Activated CD8-positive, alpha-beta memory T cell treated with anti-CD3 and anti-CD28 coated beads for 48 hours (primary cell): Measurements from ENCODE around the gene TNRC6B.
"Not testable (repeated sequence)": the region's sequence is repeated elsewhere in the genome, so short reads cannot be mapped to it uniquely, and the experiment has no call there.

ENCODE experiments used
- DNase-seq, 3 experiments: peaks; one replicate each; pipeline ENCODE4 v3.0.0-alpha.2; 2020; ENCODE audit warnings: low read depth in 2 of 3, low spot score in 2 of 3

TNRC6B gene

DNA sequence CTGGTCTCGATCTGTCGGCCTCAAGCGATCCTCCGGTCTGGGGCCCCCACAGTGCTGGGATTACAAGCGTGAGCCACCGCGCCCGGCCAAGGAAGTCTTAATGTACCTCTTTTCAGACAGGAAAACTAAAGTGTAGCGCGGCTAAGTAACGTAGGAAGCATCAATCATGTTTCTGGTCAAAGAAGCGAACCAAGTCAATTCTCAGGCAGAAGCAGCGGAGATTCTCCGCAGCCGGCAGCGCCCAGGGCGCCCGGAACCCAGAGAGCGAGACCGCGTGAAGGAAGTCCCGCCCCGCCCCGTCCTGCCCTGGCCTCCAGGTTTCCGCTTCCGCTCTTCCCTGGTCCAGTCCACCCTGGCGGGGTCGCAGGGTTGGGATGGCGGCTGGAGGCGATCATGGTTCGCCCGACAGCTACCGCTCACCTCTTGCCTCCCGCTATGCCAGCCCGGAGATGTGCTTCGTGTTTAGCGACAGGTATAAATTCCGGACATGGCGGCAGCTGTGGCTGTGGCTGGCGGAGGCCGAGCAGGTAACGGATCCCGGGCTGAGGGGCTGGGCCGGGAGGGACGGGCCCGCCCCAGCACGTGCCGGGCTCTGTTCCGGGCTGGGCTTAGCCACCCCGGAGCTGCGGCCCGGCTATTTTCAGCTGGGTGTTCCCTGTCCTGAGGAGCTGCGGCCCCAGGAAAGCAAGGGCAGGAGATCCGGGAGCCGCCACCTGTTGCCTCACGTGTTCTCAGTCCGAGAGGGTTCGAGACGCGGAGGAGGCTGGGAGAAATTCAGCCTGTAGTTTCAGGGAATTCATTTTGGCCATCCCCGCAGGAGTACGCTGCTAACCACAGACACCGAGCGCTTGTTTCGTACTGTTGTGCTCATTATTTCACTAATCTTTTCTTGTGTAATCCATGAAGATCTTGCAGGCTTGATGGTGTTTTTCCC, 168.7 kb downstream of the TNRC6B start, which contains the start of gene ADSL:
Gene ADSL, plus strand, starts transcription at position 316 of the 934 bp plus-strand sequence. Its CDS starts 59 bp downstream, at position 375.
- DNase-seq, result peak; percentile 71 to 80 (median 77)

DNA sequence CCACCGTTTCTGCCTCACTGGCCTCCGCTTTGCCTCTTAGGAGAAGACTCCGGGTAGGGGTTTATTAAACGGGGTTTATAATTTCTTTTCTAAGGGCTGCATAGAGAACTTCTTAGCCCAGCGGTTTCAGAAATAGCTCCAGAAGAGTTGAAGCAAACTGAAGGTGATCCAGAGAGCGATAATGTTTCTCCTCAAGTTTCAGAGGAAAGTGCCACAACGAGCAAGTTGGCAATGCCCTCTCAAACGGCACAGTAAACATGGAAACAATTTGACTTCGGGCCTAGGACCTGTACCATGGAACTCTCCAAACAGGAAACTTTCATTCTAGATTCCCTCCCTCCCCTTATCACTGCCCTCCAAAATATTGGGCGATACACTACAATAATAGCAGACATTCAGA, 169.6 kb downstream of the TNRC6B start:
- DNase-seq, result no peak

DNA sequence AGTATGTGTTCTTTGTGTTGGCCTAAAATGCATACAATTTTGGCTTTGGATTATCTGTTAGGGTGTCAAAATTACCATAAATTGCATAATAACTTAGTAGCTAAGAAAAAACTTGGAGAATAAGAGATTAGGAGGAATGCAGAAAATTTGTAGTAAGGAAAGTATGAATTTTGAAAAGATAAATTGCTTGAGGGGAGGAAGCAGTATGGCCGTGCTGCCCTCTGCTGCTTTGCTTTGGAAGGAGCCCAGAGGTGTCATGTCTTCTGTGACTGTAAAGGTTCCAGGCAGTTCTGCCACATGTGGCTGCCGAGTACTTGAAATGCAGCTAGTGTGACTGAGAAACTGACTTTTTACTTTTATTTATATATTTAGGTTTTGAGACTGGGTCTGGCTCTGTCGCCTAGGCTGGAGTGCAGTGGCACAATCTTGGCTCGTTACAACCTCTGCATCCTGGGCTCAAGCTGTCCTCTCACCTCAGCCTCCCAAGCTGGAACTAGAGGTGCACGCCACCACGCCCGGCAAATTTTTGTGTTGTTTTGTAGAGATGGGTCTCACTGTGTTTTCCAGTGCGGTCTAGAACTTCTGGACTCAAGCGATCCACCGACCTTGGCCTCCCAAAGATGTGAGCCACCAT, 170.4 kb downstream of the TNRC6B start:
- DNase-seq, result no peak

- no peak for DNase-seq
Measured at GRCh38 chr22:40352763-40353162, 175.0 kb downstream of the TNRC6B start.

GRCh38 chr22:40361100-40361499, 183.4 kb downstream of the TNRC6B start:
- DNase-seq, result no peak

DNA sequence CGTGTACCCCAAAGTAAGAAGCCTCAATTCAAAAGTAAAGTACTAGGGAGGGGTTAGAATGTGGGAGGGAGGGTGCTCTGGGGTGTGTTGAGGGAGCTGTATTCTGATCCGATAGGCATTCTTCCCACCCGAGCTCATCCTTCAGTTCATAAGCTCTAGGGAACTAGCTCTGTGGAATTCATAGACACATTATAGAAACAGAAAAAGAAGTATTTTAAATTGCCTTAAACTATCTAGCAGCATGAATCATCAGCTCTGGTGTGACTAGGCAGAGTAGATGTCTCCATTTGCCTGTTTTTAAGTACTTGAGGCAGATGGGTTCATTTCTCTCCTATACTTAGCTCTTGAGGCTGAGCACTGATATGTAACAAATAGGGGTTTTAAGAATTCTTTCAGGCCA, 185.3 kb downstream of the TNRC6B start:
- no peak for DNase-seq

- no peak for DNase-seq
Measured at GRCh38 chr22:40364431-40364830, 186.7 kb downstream of the TNRC6B start.

- DNase-seq, result no peak
Measured at GRCh38 chr22:40366068-40366467, 188.3 kb downstream of the TNRC6B start.

DNA sequence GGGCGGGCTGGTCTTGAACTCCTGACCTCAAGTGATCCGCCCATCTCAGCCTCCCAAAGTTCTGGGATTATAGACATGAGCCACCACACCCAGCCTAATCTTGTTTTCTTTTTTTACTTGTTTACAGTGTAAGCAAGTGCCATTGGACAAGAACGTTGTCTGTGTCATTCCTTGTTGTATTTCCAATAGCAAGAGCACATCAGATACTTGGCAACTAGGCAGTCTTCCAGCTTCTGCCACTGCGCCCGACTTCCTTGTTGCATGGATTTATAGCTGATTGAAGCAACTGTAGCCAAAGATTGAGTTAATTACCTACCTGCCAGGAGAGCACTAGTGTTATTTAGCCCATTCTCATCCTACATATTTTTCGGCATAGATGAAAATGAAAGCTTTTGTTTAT, 189.6 kb downstream of the TNRC6B start:
- no peak for DNase-seq

DNA sequence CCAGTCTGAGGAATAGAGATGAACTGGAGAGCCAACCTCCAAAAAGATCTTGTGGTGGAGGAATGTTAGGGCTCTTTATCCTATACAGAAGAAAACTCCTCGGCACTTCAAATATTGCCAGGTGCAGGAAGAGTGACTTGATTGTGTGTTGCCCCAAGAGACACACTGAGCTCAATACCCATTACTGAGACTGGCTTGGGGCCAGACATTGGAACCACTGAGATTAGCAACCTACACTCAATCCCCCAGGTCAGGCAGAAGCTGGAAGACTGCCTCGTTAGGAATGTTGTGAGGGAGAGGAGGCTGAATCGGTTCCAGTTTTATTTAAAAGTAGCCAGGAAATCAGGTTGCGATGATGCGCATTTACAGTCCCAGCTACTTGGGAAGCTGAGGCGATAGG, 190.3 kb downstream of the TNRC6B start:
- no peak for DNase-seq

DNA sequence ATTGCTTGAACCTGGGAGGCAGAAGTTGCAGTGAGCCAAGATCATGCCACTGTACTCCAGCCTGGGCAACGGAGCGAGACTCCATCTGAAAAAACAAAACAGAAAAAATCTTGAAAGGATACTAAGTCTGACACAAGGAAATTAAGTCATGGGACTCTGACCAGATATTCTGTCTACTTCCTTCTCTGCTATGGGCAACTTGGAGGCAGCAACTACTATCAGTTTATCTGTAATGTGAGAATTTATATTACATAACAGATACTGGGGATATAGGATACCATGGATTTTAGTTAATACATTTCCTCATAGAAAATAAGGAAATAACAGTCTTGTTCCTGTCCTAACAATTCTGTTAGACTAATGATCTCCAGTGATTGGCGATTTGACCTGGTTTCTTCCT, 191.1 kb downstream of the TNRC6B start:
- DNase-seq, result no peak

DNA sequence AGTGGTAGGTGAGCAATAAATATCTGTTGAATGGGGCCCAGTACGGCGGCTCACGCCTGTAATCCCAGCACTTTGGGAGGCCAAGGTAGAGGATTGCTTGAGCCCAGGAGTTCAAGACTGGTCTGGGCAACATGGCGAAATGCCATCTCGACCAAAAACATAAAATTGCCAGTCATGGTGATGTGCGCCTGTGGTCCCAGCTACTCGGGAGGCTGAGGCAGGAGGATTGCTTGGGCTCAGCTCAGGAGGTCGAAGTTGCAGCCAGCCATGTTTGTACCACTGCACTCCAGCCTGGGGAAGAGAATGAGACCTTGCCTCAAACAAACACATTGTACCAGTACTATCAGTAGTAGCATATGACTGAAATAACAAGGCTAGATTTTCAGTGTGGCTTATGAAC, 196.8 kb downstream of the TNRC6B start:
- no peak for DNase-seq

GRCh38 chr22:40376149-40376548, 198.4 kb downstream of the TNRC6B start:
- no peak for DNase-seq

GRCh38 chr22:40377931-40378330, 200.2 kb downstream of the TNRC6B start:
- no peak for DNase-seq

- not testable (repeated sequence) for DNase-seq
Measured at GRCh38 chr22:40378448-40378847, 200.7 kb downstream of the TNRC6B start.

GRCh38 chr22:40381461-40381860, 203.7 kb downstream of the TNRC6B start:
- no peak for DNase-seq

- no peak for DNase-seq
Measured at GRCh38 chr22:40383905-40384304, 206.2 kb downstream of the TNRC6B start.

DNA sequence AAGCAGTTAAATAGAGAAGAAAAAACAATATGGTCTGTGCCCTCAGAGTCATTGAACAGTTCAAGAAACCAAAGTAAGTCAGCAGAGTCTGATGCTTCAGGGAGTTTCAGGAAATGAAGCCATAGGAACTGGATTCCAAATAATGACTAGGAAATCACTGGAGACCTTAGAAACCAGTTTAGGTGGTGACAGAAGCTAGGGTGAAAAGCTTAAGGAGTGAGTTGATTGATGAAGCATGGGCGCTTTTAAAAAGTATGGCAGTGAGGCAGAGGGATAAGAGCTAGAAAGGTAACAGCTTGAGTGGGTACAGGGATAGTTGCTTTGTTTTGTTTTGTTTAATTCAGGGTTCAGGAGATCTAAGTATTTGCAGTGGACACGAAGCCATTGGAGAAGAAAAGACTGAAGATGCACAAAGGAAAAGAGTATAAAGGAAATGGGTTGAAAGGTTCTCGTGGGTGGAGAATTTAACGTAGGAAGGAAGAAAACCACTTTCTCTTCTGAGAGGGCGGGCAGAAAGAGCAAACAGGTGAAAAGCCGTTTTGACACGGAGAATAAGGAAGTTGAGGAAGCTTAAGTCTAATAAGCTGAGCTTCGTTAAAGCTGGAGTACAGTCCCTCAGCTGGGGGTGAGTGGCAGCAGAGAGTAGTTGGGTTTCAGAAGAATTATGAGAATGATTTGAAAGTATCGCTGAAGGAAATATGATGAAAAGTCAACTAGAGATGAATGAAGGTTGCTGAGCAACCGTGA, 207.5 kb downstream of the TNRC6B start:
- no peak for DNase-seq
